OCI-LY3 (cell line): ENCODE data around the gene COPZ2.

Experiments used
- H2AFZ ChIP-seq: fragments of 200-600, 300-600 bp; shearing (Covaris generic); 2 replicates; pipeline ENCODE4 v1.6.0; 2014; ENCODE audit warnings: antibody characterized with exemption, low read depth, low read length
- H3K27ac ChIP-seq: fragments of 200-600, 300-600 bp; sonication (generic); 2 replicates; pipeline ENCODE4 v1.5.1; 2014; ENCODE audit warnings: mild to moderate bottlenecking, low read length, moderate library complexity, mixed read lengths
- H3K27me3 ChIP-seq: fragments of 200-600, 300-600 bp; sonication (generic); 2 replicates; pipeline ENCODE4 v1.6.1; 2014; ENCODE audit warnings: low read depth, low read length, mixed read lengths
- H3K36me3 ChIP-seq: fragments of 200-600, 300-600 bp; sonication (generic); replicated peaks from 2 replicates; pipeline ENCODE3; 2014; ENCODE audit warnings: low read depth, low read length, mixed read lengths
- H3K4me1 ChIP-seq: fragments of 300-600, 200-600 bp; sonication (generic); 2 replicates; pipeline ENCODE4 v1.6.1; 2014; ENCODE audit warnings: low read length, mixed read lengths
- H3K4me2 ChIP-seq: fragments of 200-600, 300-600 bp; sonication (generic); 2 replicates; pipeline ENCODE4 v1.6.1; 2014; ENCODE audit warnings: low read length, mixed read lengths
- H3K4me3 ChIP-seq: fragments of 300-600, 200-600 bp; sonication (generic); 2 replicates; pipeline ENCODE4 v1.5.1; 2014; ENCODE audit warnings: antibody characterized with exemption, mild to moderate bottlenecking, low read length, moderate library complexity
- H3K79me2 ChIP-seq: fragments of 300-600, 200-600 bp; shearing (Covaris generic); 2 replicates; pipeline ENCODE4 v1.6.1; 2014; ENCODE audit warnings: mild to moderate bottlenecking, low read length, mixed read lengths
- H3K9ac ChIP-seq: fragments of 300-600, 200-600 bp; shearing (Covaris generic); 2 replicates; pipeline ENCODE4 v1.6.0; 2014; ENCODE audit warnings: mild to moderate bottlenecking, low read length, moderate library complexity
- H3K9me3 ChIP-seq: fragments of 200-600, 300-600 bp; shearing (Covaris generic); 2 replicates; pipeline ENCODE4 v1.6.1; 2014; ENCODE audit warnings: low read length, mixed read lengths; ENCODE audit not compliant: insufficient read depth
- H4K20me1 ChIP-seq: fragments of 200-600, 300-600 bp; sonication (generic); 2 replicates; pipeline ENCODE4 v1.6.1; 2016; ENCODE audit warnings: low read length, mixed read lengths; ENCODE audit not compliant: insufficient read depth
- EZH2phosphoT487 ChIP-seq: fragments of 200-600 bp; shearing (Covaris generic); IDR thresholded peaks from 2 replicates; pipeline ENCODE4 v1.6.1; 2018; ENCODE audit warnings: antibody characterized with exemption, mixed run types, low read depth
- TF ChIP-seq, protein P1 (sequence below): fragments of 200-600, 300-600 bp; sonication (generic); IDR thresholded peaks from 2 replicates; pipeline ENCODE4 v1.5.1; 2014; ENCODE audit warnings: antibody characterized with exemption, low read length, low read depth

The COPZ2 gene

DNA sequence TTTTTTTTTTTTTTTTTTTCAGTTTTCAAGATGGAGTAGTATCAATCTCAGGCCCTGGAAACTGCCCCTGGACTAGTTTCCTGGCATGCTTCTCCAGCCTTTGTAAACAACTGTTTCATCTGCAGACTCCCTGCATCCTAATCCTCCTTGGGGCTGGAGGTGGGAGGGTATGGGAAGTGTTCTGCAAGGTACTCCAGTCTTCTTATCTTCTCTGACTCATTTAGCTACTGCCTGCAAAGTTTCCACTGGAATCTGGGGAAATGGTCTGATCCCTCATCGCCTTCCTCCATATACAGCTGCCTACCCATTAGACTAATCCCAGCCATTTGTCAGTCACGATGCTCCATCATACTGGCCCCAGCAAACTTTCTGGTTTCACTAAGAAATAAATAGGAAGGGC, 21.5 kb downstream of the COPZ2 start:
- no peaks in the 10 kb centered on the region for H3K79me2 ChIP-seq
- no peaks in the 10 kb centered on the region for H3K9me3 ChIP-seq
- H3K27me3 ChIP-seq: peaks cover 15% of the 10 kb centered on the region
- H2AFZ ChIP-seq: no peak overlapping the region
- no peak overlapping the region for H3K4me2 ChIP-seq
- H3K27ac ChIP-seq: no peak overlapping the region
- no peak overlapping the region for H3K4me3 ChIP-seq
- peaks cover 12% of the 10 kb centered on the region for H3K4me1 ChIP-seq
- no peaks in the 10 kb centered on the region for H3K36me3 ChIP-seq
- H3K9ac ChIP-seq: no peak overlapping the region
- H4K20me1 ChIP-seq: no peaks in the 10 kb centered on the region
- no peak for TF ChIP-seq EZH2phosphoT487
- TF ChIP-seq, protein P1, sequence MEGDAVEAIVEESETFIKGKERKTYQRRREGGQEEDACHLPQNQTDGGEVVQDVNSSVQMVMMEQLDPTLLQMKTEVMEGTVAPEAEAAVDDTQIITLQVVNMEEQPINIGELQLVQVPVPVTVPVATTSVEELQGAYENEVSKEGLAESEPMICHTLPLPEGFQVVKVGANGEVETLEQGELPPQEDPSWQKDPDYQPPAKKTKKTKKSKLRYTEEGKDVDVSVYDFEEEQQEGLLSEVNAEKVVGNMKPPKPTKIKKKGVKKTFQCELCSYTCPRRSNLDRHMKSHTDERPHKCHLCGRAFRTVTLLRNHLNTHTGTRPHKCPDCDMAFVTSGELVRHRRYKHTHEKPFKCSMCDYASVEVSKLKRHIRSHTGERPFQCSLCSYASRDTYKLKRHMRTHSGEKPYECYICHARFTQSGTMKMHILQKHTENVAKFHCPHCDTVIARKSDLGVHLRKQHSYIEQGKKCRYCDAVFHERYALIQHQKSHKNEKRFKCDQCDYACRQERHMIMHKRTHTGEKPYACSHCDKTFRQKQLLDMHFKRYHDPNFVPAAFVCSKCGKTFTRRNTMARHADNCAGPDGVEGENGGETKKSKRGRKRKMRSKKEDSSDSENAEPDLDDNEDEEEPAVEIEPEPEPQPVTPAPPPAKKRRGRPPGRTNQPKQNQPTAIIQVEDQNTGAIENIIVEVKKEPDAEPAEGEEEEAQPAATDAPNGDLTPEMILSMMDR: no peak

DNA sequence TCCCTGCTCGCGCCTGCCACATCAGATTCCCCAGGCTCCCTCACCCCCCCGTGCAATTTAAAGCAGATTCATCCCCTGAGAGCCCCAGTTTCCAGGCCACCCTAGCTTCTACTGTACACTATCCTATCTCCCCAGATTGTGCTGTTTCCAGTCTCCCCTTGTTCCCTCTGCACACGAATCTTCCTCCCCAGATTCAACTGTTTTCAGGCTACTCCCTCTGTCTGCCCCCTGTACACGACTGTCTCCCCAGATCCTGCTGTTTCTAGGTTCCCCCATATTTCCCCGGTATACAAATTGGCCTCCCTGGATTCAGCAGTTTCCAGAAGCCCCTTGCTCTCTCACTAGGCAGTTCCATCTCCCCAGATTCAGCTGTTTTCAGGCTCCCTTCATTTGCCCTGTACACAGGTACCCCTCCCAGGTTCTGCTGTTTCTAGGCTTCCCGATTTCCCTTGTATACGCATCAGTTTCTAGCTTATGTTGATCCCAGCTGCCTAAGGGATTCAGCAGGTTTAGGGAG, 22.9 kb downstream of the COPZ2 start:
- H3K36me3 ChIP-seq: no peaks in the 10 kb centered on the region
- H3K4me2 ChIP-seq: no peak overlapping the region
- H3K79me2 ChIP-seq: no peaks in the 10 kb centered on the region
- no peak overlapping the region for H3K9ac ChIP-seq
- H3K27me3 ChIP-seq: peaks cover 16% of the 10 kb centered on the region; the same call in 1 of the 2 replicates
- no peak overlapping the region for H3K27ac ChIP-seq
- TF ChIP-seq, protein P1: no peak
- no peak for TF ChIP-seq EZH2phosphoT487
- peaks cover 12% of the 10 kb centered on the region for H3K4me1 ChIP-seq
- H3K9me3 ChIP-seq: no peaks in the 10 kb centered on the region
- H4K20me1 ChIP-seq: no peaks in the 10 kb centered on the region
- no peak overlapping the region for H3K4me3 ChIP-seq
- H2AFZ ChIP-seq: no peak overlapping the region

DNA sequence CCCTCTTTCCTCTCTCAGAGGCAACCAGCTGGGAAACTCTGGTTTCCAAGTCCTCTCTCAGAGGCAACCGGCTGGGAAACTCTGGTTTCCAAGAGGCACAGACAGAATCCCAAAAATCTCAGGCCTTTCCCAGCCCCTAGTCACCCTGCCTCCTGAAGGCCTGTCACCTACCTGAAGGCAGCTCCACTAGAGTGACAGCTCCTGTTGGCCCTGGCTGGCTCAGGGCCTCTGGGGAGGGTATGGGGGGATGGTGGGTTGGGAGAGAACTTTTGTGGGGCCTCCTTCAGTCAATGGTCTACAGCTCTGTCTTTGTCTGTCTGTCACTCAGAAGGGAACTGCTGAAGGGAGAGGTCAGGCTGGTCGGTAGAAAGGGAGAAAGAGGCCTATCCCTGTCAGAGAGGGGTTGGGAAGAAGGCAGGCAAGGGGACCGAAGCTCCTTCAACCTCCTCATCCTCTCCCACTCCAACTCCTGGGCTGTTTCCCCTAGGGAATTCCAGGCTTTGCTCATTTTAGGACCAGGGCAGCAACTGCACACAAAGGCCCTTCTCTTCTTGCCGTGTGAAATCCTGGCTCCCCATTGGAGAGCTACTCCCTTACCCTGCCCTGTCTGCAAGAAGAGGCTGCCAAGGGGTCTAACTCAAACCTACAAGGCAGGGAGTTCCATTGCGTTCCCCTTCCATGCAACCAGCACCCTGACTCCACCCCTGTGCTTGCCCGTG, 23.6 kb downstream of the COPZ2 start:
- no peak overlapping the region for H2AFZ ChIP-seq
- H3K27ac ChIP-seq: no peak overlapping the region
- no peaks in the 10 kb centered on the region for H3K79me2 ChIP-seq
- no peak overlapping the region for H3K4me2 ChIP-seq
- no peak for TF ChIP-seq EZH2phosphoT487
- TF ChIP-seq, protein P1: no peak
- H3K4me3 ChIP-seq: no peak overlapping the region
- peaks cover 17% of the 10 kb centered on the region; the same call in 1 of the 2 replicates for H3K27me3 ChIP-seq
- H3K4me1 ChIP-seq: peaks cover 12% of the 10 kb centered on the region
- no peaks in the 10 kb centered on the region for H3K36me3 ChIP-seq
- H3K9ac ChIP-seq: no peak overlapping the region
- no peaks in the 10 kb centered on the region for H3K9me3 ChIP-seq
- no peaks in the 10 kb centered on the region for H4K20me1 ChIP-seq

DNA sequence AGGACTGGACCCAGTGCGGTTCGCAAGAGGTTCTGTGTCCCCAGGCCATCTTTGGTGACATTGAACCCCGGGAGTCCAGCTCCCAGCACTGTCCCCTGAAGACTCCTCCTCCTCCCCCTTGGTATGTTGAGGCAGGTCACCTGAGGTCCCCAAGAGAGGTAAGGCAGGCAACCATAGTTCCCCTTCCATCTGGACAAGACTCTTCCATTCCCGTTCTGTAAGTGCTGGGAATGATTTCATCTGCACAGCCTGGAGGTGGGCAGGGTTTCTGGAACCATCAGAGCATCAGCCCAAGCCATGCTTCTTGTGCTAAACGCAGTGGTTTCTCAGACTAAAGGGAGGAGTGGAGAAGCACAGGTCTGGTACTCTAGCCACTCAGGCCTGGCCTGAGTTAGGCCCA, 24.9 kb downstream of the COPZ2 start:
- Histone ChIP-seq H3K9ac (no peak overlapping the region), H2AFZ (0 out of 2 replicates have a peak overlapping the region, but pooled peaks have one; percentile 33), H3K4me1 (peaks cover 8% of the 10 kb centered on the region)

More for the DNA sequence above, 24.9 kb downstream of the COPZ2 start:
- Histone ChIP-seq H3K4me2 (peak overlapping the region; percentile 97), H3K27ac (no peak overlapping the region), H3K27me3 (peaks cover 20% of the 10 kb centered on the region; the same call in 1 of the 2 replicates), H3K9me3 (no peaks in the 10 kb centered on the region), H4K20me1 (no peaks in the 10 kb centered on the region), H3K36me3 (no peaks in the 10 kb centered on the region), H3K79me2 (no peaks in the 10 kb centered on the region), H3K4me3 (peak overlapping the region; percentile 79)
- TF ChIP-seq, protein P1: no peak
- no peak for TF ChIP-seq EZH2phosphoT487
